Activated CD4-positive, CD25-positive, alpha-beta regulatory T cell treated with anti-CD3 and anti-CD28 coated beads, Interleukin-2, amount 50 U/mL, for 24 hours (primary cell): ENCODE results near the gene SRF.
"Not testable (repeated sequence)": the region's sequence is repeated elsewhere in the genome, so short reads cannot be mapped to it uniquely, and the experiment has no call there.

ENCODE experiments used
- ATAC-seq, 2 donors: fragments of 150-1000 bp; cut with Tn5 transposase; one replicate each; pipeline ENCODE4 v1.10.0; 2021; ENCODE audit warnings: mild to moderate bottlenecking in 1 of 2, moderate library complexity in 1 of 2

Gene SRF

DNA sequence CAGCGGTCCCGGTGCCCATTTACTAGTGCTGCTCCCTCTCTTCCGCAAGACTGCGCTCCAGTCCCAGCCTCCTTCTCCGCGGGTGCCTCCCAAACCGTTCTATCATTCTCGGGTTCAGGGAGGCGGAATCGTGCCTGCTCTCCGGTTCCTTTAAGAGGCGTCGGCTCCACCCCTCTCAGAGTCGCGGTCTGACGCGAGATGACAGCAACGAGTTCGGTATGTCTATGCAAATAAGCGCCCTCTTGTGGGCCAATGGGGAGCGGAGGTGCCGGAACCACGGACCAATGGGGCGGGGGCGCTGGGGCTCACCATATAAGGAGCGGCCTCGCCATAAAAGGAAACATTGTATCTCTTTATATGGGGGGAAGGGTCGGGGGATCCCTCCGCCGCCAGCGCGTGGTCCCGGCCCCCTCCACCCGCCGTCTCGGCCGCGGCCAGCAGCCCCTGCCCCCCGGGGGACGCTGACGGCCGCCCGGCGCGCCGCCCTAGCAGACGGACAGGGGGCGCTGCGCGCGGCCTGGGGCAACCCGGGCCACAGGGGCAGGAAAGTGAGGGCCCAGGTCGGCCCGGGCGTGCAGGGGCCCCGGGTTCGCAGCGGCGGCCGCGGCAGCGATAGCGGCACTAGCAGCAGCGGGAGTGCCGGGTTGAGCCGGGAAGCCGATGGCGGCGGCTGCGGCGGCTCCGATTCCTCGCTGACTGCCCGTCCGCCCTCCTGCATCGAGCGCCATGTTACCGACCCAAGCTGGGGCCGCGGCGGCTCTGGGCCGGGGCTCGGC lies at the start of gene SRF:
SRF (plus strand) TSS at position 339 of the 776 bp plus-strand sequence; CDS start at position 727, 388 bp downstream.
- peak; percentile 74 to 77 for ATAC-seq

DNA sequence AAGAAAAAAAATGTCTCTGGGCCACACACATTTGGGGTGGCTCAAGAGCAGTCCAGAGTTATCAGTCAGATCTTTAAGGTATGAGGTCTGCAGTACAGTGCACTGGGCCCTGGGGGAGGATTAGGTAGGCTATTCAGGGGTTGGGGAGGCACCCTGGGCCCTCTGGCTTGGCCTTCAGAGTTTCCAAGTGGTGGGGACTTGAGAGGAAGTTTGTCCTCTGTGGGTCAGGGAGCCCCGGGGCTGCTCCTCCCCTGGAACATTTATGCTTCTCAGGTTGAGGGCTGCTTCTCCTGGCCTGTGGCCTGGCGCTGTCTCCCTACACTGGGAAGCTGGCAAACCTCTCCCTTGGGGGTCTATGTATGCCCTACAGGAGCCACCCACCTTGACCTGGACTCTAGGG lies 48.9 kb upstream of the SRF start:
- ATAC-seq, result no peak

GRCh38 chr6:43123461-43124314 lies 47.4 kb upstream of the SRF start:
- ATAC-seq, result no peak

DNA sequence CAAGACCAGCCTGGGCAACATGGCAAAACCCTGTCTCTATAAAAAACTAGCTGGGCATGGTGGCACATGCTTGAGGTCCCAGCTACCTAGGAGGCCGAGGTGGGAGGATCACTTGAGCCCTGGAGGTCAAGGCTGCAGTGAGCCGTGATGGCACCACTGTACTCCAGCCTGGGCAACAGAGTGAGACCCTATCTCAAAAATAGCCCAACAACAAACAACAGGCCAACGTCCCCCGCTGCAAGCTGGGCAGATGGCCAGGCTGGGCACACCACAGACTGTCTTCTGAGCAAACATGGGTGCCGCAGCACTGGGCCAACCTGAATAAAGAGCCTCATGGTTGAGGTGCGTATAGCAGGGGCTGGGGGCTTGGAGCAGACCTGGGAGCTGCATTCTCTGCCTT lies 46.6 kb upstream of the SRF start:
- no peak for ATAC-seq

DNA sequence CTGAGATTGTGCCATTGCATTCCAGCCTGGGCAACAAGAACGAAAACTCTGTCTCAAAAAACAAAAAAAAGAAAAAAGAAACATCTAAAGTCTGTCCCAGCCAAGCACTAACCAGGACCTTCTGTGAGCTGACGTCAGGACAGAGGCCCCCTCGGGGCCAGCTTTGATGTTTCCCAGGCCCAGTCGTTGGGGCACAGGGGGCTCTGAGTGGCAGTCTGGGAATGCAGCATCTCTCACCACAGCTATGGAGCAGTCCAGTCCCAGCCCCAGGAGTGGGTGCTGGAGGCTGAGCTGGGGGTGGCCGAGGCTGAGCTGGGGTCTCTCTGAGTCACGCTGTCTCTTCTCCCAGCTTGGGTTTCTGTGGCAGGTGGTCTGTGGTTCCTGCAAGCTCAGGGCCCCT lies 46.0 kb upstream of the SRF start:
- ATAC-seq, result no peak

DNA sequence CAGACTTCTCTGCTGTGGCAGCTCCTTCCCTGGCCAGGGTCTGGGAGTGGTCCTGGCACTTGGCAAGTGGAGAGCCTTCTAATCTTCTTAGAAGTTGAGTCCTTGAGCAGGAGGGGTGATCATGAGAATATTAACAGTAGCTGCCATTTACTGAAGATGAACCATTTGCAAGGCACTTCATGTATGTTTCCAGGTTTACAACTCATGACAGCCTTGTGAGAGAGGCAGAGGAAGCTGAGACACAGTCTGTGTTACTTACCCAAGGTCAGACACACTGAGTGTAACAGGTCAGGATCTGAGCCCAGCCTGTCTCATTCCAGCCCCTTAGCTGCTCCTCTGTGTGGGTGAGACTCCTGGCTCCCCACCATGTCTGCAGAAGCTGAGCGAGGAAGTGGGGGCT lies 45.5 kb upstream of the SRF start:
- no peak for ATAC-seq

DNA sequence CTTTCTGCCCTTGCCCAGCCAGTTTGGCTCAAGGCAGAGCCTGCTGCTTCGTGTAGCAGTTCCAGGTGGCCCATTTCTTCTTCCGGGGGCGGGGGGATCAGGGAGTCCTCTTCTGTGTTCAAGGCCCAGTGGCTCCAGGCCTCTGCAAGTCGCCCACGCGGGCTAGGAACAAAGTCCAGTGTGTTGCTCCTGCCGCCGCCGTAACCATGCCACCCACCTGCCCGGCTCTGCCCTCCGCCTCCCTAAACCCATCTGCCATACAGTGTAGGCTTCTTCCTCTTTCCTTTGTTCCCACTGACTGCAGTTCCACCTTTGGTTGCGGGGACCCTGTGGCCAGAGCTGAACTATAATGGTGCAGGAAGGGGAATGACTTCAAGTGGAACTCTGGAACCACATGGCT lies 43.9 kb upstream of the SRF start:
- no peak for ATAC-seq

DNA sequence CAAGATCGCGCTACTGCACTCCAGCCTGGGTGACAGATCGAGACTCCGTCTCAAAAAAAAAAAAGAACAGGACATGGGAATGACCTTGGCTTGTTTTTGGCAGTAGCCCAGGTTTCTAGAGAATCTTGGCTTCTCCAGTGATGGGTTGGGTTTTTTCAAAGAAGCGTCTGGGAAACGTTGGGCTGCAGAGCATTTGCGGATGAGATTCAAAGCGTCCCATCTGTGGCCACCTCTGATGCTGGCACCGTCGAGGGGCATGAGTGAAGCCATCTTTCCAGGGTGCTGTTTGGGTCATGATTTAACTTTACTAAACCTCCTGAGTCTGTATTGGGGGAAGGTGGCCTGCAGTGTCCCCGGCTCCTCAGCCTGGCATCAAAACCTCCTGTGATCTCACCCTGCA lies 43.2 kb upstream of the SRF start:
- no peak for ATAC-seq

GRCh38 chr6:43128926-43129325 lies 42.1 kb upstream of the SRF start:
- ATAC-seq, result no peak

DNA sequence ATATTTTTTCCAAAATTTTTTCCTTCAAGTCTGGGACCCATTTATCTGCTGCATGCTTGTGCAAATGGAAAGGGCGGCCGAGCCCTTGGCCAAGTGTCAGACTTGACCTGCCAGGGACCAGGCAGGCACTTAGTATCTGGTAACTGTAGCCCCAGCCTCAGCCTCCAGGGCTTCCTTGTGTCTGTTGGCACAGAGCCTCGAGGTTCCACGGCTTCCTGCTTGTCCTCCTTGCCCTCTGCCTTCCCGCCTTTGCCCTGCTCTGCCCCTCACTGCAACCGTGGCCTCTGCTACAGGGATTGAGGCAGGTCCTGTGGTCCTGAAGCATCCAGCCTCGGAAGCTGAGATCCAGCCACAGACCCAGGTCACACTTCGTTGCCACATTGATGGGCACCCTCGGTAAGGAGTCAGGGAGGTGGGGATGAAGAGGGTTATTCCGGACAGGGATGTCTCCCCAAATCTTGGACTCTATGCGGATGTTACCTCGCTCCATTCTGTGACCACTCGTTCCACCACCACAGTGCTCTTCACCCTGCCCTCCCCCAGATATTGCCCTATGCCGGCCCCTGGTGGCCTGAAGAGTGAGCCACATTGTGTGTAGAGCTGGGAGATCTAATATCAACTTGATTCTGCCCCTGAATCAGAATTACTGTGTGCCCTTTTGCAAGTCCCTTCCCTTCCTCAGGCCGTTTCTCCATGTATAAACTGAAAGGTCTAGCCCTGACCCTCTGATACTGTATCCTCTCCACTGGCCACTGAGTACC lies 41.5 kb upstream of the SRF start:
- ATAC-seq, result peak in 1 of 2 donors; percentile 33

DNA sequence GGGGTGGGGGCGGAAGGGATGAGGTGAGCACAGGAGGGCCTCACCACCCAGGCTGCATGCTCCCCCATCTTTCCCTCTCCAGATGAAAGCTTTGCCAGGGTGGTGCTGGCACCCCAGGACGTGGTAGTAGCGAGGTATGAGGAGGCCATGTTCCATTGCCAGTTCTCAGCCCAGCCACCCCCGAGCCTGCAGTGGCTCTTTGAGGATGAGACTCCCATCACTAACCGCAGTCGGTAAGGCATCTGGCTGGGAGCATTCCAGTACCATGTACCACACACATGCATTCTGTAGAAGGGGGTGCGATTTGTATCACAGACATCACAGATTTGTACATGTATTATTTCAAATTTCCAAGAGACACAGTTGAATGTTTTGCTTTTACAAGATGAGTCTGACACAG lies 40.6 kb upstream of the SRF start:
- no peak for ATAC-seq

GRCh38 chr6:43131379-43131778 lies 39.7 kb upstream of the SRF start:
- not testable (repeated sequence) for ATAC-seq

DNA sequence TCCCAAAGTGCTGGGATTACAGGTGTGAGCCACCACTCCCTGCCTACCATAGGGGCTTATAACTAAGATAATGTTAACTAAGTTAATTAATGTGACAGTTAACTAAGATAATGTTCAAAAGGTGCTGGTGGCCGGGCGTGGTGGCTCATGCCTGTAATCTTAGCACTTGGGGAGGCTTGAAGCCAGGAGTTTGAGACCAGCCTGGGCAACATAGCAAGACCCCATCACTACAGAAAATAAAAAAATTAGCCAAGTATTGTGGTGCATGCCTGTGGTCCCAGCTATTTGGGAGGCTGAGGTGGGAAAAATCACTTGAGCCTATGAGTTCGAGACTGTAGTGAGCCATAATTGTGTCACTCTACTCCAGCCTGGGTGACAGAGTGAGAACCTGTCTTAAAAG lies 32.8 kb upstream of the SRF start:
- no peak for ATAC-seq

GRCh38 chr6:43139973-43140372 lies 31.1 kb upstream of the SRF start:
- not testable (repeated sequence) for ATAC-seq

- no peak for ATAC-seq
These were observed 29.4 kb upstream of the SRF start for GRCh38 chr6:43141644-43142043.

DNA sequence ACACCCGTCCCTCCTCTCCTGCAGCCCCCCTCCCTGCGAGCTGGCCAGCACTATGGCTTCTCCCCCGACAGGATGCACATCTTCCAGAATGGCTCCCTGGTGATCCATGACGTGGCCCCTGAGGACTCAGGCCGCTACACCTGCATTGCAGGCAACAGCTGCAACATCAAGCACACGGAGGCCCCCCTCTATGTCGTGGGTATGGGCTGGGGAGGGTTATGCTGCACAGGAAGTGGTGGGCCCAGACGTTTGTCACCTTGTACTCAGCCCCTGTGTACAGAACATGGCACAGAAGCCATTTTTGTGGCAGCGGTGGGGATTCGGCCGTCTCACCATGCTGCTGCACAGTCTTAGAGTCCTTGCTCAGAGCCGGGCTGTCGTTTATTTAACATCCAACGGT lies 29.0 kb upstream of the SRF start:
- peak in 1 of 2 donors; percentile 19 for ATAC-seq

DNA sequence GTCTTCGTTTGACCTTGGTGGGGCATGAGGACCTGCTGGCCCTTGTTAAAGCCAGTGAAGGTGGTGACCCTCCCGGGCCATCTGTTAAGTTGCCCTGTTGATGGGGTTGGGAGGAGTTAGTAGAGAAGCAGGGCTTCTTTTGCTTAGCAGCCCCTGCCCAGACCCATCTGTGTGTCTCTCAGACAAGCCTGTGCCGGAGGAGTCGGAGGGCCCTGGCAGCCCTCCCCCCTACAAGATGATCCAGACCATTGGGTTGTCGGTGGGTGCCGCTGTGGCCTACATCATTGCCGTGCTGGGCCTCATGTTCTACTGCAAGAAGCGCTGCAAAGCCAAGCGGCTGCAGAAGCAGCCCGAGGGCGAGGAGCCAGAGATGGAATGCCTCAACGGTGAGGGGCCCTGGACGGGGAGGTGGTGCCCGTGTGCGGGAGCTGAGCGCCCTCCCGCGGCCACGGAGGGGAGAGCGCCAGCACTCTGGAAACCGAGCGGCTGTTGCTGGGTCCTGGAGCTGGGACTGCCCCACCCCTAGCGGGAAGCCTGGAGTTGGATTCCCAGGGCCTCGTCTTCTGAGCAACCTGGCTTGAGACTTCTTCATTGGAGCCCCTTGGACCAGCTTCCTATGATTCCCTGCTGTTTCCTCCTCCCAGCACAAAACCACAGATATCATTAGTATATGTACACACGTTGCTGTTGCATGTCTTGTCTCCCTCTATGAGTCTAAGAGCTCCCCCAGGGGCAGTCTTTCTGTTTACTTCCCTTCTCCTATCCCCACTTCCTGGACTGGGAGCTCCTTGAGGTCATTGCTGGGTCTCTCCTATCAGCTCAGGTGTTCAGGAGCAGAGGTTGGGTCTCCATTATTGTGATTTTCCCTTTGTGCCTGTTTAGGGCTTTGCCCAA lies 27.6 kb upstream of the SRF start:
- peak; percentile 90 to 95 for ATAC-seq

GRCh38 chr6:43144879-43145278 lies 26.2 kb upstream of the SRF start:
- ATAC-seq, result no peak

GRCh38 chr6:43146261-43146660 lies 24.8 kb upstream of the SRF start:
- no peak for ATAC-seq

GRCh38 chr6:43146709-43147688 lies 24.1 kb upstream of the SRF start:
- ATAC-seq, result no peak
